MG63 (cell line): Measurements from ENCODE around the gene CALML3. TPM values are rescaled to one million over a fixed set of nuclear protein-coding genes. Genes with fewer than 3 reads are reported as not detected.
A peak's percentile ranks its signal among the peaks of the same experiment; 100 is the strongest.

Experiments
- DNase-seq: peaks from one replicate; pipeline ENCODE4 v3.0.0-alpha.2; 2020
- H3K27me3 ChIP-seq: fragments of 250-450 bp; sonication (Bioruptor Pico); 2 replicates; pipeline ENCODE4 v1.5.1; 2020; ENCODE audit warnings: mild to moderate bottlenecking, moderate library complexity
- H3K36me3 ChIP-seq: fragments of 250-450 bp; sonication (Bioruptor Pico); 2 replicates; pipeline ENCODE4 v1.5.1; 2020; ENCODE audit warnings: mild to moderate bottlenecking, moderate library complexity
- H3K4me3 ChIP-seq: fragments of 250-450 bp; sonication (Bioruptor Pico); 2 replicates; pipeline ENCODE4 v1.5.1; 2020; ENCODE audit warnings: mild to moderate bottlenecking, moderate library complexity
- H3K9me3 ChIP-seq: fragments of 250-450 bp; sonication (Bioruptor Pico); 2 replicates; pipeline ENCODE4 v1.5.1; 2020; ENCODE audit warnings: mild to moderate bottlenecking, moderate library complexity
- total RNA-seq: library from RNA; depleted of rRNA; stranded (reverse); fragments of >200 nt; shearing (Covaris generic); gene quantifications from 2 replicates; pipeline ENCODE4 v1.2.3, GENCODE V29; 2014; ENCODE audit warnings: low replicate concordance

The CALML3 gene
- total RNA-seq, 1 experiment from 2014 or later: not detected

GRCh38 chr10:5563991-5564536 lies 39.3 kb downstream of the CALML3 start:
- Histone ChIP-seq H3K36me3 (no peaks in the 10 kb centered on the region), H3K27me3 (no peaks in the 10 kb centered on the region), H3K9me3 (no peaks in the 10 kb centered on the region), H3K4me3 (no peak overlapping the region)
- DNase-seq: peak; percentile 59

- Histone ChIP-seq H3K4me3 (no peak overlapping the region), H3K27me3 (no peaks in the 10 kb centered on the region), H3K9me3 (no peaks in the 10 kb centered on the region), H3K36me3 (no peaks in the 10 kb centered on the region)
- DNase-seq: no peak
Measured at GRCh38 chr10:5564537-5565204, 39.9 kb downstream of the CALML3 start.

- H3K36me3 ChIP-seq: no peaks in the 10 kb centered on the region
- no peak overlapping the region for H3K4me3 ChIP-seq
- no peaks in the 10 kb centered on the region for H3K9me3 ChIP-seq
- H3K27me3 ChIP-seq: no peaks in the 10 kb centered on the region
- DNase-seq: no peak
Measured at GRCh38 chr10:5565205-5565545, 40.4 kb downstream of the CALML3 start.

GRCh38 chr10:5565671-5566581 lies 41.2 kb downstream of the CALML3 start:
- Histone ChIP-seq H3K27me3 (no peaks in the 10 kb centered on the region), H3K9me3 (no peaks in the 10 kb centered on the region), H3K36me3 (no peaks in the 10 kb centered on the region), H3K4me3 (no peak overlapping the region)
- DNase-seq: peak; percentile 84

- Histone ChIP-seq H3K9me3 (no peaks in the 10 kb centered on the region), H3K36me3 (no peaks in the 10 kb centered on the region), H3K27me3 (no peaks in the 10 kb centered on the region), H3K4me3 (no peak overlapping the region)
- peak; percentile 33 for DNase-seq
Measured at GRCh38 chr10:5566614-5567013, 41.9 kb downstream of the CALML3 start.

- no peaks in the 10 kb centered on the region for H3K27me3 ChIP-seq
- no peak overlapping the region for H3K4me3 ChIP-seq
- no peaks in the 10 kb centered on the region for H3K36me3 ChIP-seq
- no peak for DNase-seq
- H3K9me3 ChIP-seq: no peaks in the 10 kb centered on the region
Measured at GRCh38 chr10:5567477-5567876, 42.7 kb downstream of the CALML3 start.

- no peak overlapping the region for H3K4me3 ChIP-seq
- no peaks in the 10 kb centered on the region for H3K27me3 ChIP-seq
- no peaks in the 10 kb centered on the region for H3K36me3 ChIP-seq
- H3K9me3 ChIP-seq: no peaks in the 10 kb centered on the region
- DNase-seq: no peak
Measured at GRCh38 chr10:5568984-5569383, 44.2 kb downstream of the CALML3 start.

GRCh38 chr10:5569568-5569967 lies 44.8 kb downstream of the CALML3 start:
- H3K4me3 ChIP-seq: no peak overlapping the region
- no peaks in the 10 kb centered on the region for H3K27me3 ChIP-seq
- no peak for DNase-seq

GRCh38 chr10:5570007-5570655 lies 45.4 kb downstream of the CALML3 start:
- Histone ChIP-seq H3K9me3 (no peaks in the 10 kb centered on the region), H3K27me3 (no peaks in the 10 kb centered on the region), H3K4me3 (no peak overlapping the region), H3K36me3 (no peaks in the 10 kb centered on the region)
- DNase-seq: no peak

More at GRCh38 chr10:5569568-5569967, 44.8 kb downstream of the CALML3 start:
- Histone ChIP-seq H3K36me3 (no peaks in the 10 kb centered on the region), H3K9me3 (no peaks in the 10 kb centered on the region)

- Histone ChIP-seq H3K36me3 (no peaks in the 10 kb centered on the region), H3K27me3 (no peaks in the 10 kb centered on the region), H3K9me3 (no peaks in the 10 kb centered on the region), H3K4me3 (no peak overlapping the region)
- no peak for DNase-seq
Measured at GRCh38 chr10:5570979-5571810, 46.4 kb downstream of the CALML3 start.

- H3K4me3 ChIP-seq: no peak overlapping the region
- DNase-seq: no peak
- no peaks in the 10 kb centered on the region for H3K36me3 ChIP-seq
- no peaks in the 10 kb centered on the region for H3K9me3 ChIP-seq
- H3K27me3 ChIP-seq: no peaks in the 10 kb centered on the region
Measured at GRCh38 chr10:5571826-5572225, 47.1 kb downstream of the CALML3 start.

- H3K27me3 ChIP-seq: no peaks in the 10 kb centered on the region
- H3K9me3 ChIP-seq: no peaks in the 10 kb centered on the region
- DNase-seq: no peak
- H3K36me3 ChIP-seq: no peaks in the 10 kb centered on the region
- H3K4me3 ChIP-seq: no peak overlapping the region
Measured at GRCh38 chr10:5573319-5573950, 48.7 kb downstream of the CALML3 start.

GRCh38 chr10:5573968-5574641 lies 49.3 kb downstream of the CALML3 start:
- H3K27me3 ChIP-seq: no peaks in the 10 kb centered on the region
- H3K9me3 ChIP-seq: no peaks in the 10 kb centered on the region
- no peaks in the 10 kb centered on the region for H3K36me3 ChIP-seq
- DNase-seq: no peak
- no peak overlapping the region for H3K4me3 ChIP-seq

GRCh38 chr10:5574642-5575131 lies 49.9 kb downstream of the CALML3 start:
- H3K36me3 ChIP-seq: no peaks in the 10 kb centered on the region
- no peak overlapping the region for H3K4me3 ChIP-seq
- no peaks in the 10 kb centered on the region for H3K27me3 ChIP-seq
- DNase-seq: no peak
- H3K9me3 ChIP-seq: no peaks in the 10 kb centered on the region

GRCh38 chr10:5575144-5575481 lies 50.4 kb downstream of the CALML3 start:
- no peak for DNase-seq
- no peaks in the 10 kb centered on the region for H3K27me3 ChIP-seq
- H3K36me3 ChIP-seq: no peaks in the 10 kb centered on the region
- H3K4me3 ChIP-seq: no peak overlapping the region
- no peaks in the 10 kb centered on the region for H3K9me3 ChIP-seq
